Upper lobe of left lung (tissue), 4 donors: Measurements from ENCODE around the gene SETBP1.

Source experiments
- POLR2A ChIP-seq, 4 donors: fragments of 450-650 bp; IDR thresholded peaks; one replicate each; pipeline ENCODE4 v1.5.1; 2016 to 2017; ENCODE audit warnings: antibody characterized with exemption in 4 of 4, mild to moderate bottlenecking in 2 of 4
- TF ChIP-seq, protein P1 (sequence below), 6 experiments: fragments of 450-650 bp in 4 of 6; fragments of 200-600 bp in 2 of 6; sonication (generic) in 2 of 6; IDR thresholded peaks; one replicate each; pipeline ENCODE4 v1.5.1; 2016 to 2019; ENCODE audit warnings: antibody characterized with exemption in 6 of 6

DNA sequence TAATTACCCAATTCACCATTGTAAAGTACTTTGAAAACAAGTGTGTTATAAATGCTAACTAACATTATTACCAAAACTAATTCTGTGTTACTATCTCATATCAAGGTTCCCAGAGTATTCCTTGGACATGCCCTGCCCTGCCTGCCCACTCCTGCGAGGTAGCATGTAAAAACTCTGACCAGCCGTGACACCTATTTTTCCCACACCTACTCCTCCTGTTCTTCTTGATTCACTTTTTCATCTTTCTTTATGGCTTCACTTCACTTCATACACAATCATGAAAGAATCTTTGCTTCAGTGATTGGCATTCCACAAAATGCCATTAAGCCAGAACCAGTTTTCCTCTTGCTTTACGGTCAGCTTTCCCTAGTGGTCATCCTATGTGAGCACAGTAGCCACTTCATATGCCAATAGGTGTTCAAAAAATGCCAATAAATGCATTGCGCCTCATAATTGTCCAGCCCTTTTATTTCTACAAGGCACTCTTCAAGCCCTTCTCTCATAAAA, 42.6 kb upstream of the SETBP1 start:
- TF ChIP-seq, protein P1, sequence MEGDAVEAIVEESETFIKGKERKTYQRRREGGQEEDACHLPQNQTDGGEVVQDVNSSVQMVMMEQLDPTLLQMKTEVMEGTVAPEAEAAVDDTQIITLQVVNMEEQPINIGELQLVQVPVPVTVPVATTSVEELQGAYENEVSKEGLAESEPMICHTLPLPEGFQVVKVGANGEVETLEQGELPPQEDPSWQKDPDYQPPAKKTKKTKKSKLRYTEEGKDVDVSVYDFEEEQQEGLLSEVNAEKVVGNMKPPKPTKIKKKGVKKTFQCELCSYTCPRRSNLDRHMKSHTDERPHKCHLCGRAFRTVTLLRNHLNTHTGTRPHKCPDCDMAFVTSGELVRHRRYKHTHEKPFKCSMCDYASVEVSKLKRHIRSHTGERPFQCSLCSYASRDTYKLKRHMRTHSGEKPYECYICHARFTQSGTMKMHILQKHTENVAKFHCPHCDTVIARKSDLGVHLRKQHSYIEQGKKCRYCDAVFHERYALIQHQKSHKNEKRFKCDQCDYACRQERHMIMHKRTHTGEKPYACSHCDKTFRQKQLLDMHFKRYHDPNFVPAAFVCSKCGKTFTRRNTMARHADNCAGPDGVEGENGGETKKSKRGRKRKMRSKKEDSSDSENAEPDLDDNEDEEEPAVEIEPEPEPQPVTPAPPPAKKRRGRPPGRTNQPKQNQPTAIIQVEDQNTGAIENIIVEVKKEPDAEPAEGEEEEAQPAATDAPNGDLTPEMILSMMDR (IDR thresholded peaks at IDR 0.05), result no peak
- no peak for TF ChIP-seq POLR2A (IDR thresholded peaks at IDR 0.05)
